HG03460 (cell line): ENCODE measurements around the gene EFNA5.

Experiments used
- ATAC-seq: cut with Tn5 transposase; IDR thresholded peaks from one replicate; pipeline ENCODE4 v1.9.1; 2021; ENCODE audit not compliant: unreplicated experiment

The EFNA5 gene

DNA sequence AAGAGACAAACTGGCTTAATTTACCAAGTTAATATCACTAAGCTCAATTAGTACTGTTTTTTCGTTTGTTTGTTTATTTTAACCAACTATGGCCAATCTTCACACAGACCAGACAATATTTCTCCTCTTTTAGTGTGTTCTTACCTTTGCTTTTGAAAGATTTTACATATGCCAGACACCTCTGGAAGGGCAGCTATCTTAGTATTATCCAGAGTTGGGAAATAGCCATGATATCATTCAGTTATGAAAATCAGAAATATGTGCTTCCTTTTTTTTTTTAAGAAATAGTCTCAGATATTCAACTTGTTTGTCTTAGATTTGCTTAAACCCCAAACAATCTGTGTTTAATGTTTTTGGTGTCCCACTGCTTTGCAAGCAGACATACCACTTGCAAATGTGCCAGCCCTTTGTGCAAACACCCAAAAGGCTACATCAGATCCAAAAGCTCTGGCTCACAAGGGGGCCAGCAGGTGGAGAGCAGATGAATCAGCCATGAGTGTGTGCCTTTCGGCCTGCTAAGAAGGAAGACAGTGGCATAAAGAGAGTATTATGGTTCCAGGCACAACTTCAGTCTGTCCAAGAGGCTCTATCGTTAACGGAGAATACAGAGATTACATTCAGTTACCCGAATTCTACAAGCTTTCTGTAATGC is 147.6 kb downstream of the EFNA5 start:
- no peak for ATAC-seq

GRCh38 chr5:107522456-107522855 is 148.3 kb downstream of the EFNA5 start:
- no peak for ATAC-seq

GRCh38 chr5:107519900-107520354 is 150.8 kb downstream of the EFNA5 start:
- no peak for ATAC-seq

GRCh38 chr5:107518616-107519015 is 152.1 kb downstream of the EFNA5 start:
- ATAC-seq = no peak

DNA sequence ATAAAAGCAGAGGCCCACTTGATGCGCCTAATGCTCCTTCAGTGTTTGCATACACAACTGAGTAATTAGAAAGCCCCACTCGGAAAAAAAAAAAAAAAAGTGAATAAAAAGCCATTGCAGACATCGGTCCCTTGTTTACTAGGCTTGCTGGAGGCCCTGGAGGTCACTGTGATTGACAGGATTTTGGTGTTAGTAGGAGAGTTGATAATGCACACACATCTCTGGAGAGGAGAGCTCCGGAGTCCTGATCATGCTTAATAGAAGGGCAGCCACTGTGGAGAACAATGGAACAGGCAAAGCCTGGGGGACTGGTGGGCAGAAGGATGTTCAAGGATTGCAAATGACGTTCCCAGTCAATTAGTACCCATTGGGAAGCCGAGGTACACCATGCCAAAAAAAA is 152.5 kb downstream of the EFNA5 start:
- ATAC-seq = no peak

DNA sequence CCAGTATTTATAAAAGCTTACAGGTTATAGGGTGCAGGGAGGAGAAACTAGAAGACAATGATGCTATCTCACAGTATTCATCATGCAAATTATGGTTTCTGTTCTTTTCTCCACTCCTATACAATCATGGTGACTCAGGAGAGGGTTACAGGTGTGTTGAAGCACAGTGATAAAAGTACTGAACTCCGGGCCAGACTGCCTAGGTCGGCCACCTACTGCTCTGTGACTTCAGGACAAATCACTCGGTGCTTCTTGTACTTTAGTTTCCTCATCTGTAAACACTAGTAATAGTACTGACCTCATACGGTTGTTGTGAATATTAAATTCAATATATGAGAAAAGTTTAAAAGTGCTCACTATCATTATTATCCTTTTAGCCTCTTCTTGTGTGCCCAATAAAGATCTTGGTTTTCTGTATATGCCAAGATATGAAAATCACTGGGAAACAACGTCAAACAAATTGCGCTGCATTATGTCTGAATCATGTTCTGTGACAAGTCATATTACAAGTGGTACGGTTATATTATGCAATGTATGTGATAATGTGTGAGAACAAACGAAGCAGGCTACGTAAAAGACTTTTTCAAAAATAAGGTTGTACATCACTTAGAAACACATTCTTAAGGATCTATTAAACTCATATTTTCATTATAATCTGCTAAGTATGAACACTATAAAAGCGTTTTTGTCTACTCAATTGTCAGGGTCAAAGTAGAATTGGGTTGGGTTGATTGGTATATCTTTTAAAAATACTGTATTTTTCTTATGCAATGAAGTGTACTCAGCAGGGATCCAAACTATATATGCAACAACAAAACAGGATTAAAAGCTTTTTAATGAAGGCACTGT is 153.3 kb downstream of the EFNA5 start:
- no peak for ATAC-seq

DNA sequence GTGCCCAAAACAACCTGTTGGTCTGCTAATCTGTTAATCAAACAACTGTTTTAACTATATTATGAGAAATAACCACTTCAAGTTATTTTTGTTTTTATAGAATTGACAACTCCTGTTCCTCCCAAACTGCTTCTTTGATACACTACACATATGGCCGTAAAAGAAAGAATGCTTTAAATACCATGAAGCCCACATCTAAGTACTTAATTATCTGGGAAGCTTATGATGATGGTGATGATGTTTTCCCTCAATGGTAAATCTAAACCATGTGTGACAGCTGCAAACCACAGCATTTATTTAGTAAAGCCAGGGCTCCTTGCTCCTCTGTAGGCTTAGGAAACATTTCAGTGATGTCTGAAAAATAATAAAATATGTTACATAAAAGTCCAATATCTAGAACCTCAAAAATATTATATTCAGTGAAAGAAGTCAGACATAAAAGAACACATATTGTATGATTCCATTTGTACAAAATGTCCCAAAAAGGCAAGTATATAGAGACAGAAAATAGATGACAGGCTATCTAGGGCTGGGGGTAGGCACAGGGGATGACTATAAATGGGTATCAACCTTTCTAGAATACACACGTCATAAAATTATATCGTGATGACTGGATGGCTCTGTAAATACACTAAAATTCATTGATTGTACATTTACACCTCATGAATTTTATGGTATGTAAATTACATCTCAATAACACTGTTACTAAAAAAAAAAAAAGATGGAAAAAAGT is 154.1 kb downstream of the EFNA5 start:
- ATAC-seq = no peak

GRCh38 chr5:107515521-107516080 is 155.1 kb downstream of the EFNA5 start:
- ATAC-seq = no peak

DNA sequence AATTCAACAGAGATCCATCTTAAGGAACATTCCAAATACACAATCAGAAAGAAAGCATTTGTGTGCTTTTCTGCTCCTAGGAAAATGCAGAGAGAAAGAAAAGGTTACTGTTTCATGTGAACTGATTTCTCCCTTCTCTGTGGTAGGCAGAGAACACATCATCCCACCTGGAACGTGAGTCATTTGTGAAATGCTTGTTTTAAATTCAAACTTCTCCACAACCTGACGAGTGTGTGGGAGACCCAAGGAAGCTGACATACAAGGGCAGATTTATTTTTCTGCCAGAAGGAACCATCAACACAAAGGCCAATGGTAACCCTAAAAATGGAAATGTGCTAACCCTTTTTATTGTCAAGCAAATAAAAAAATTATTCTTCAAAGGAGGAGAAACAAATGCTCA is 156.4 kb downstream of the EFNA5 start:
- ATAC-seq = no peak

DNA sequence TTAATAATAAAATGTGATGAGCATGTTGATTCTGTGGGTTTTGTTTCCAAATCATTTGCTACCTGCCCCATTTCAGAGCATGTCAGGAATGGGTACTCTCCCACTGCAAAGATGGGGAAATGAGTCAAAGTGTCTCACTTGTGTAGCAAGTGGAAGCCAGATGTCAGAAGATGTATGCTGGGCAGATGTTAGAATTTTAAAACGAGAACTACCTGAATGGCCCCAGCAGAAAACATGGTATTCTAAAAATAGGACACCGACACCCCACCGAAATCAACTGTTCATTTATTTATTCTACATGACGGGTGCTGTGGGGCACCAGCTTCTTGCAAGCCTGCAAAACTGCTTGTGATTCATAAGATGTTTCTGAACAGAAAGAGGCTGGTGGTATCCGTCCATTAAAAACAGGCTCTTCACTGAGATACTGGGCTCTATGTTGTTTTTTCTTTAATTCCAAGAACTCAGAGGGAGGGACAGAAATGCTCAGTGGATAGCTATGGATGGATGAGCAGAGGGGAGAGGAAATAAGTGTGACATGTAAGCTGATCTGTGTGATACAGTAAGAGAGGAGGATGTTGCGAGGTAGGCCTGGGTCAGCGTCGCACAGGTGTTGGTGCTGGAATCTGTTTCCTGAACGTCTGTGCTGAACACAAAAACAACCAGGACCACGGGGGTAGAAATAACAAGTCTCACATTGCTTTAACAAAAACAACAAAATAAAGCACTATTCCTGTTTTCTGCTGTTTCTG is 157.2 kb downstream of the EFNA5 start:
- ATAC-seq = no peak

DNA sequence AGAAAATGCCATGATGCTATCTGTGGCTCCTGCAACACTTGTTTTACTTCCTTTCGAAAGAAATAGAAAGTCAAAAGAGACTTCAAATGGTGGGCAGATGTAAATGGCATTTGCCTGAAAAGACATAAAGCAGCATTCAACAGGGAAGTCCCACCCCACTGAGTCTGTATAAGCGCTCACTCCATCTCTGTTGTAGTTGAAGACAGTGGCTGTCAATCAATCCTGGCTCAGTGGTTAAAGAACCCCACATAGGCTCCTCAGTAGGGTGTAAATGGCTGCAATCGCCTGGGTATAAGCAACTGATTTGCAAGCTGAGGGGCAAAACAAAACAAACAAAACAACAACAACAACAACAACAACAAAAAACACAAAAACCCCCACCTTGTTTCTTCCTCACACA is 158.7 kb downstream of the EFNA5 start:
- no peak for ATAC-seq

- ATAC-seq = no peak
These were observed 160.6 kb downstream of the EFNA5 start for GRCh38 chr5:107510125-107510524.

GRCh38 chr5:107508097-107508496 is 162.6 kb downstream of the EFNA5 start:
- ATAC-seq = no peak

GRCh38 chr5:107505763-107506534 is 164.8 kb downstream of the EFNA5 start:
- ATAC-seq = no peak

DNA sequence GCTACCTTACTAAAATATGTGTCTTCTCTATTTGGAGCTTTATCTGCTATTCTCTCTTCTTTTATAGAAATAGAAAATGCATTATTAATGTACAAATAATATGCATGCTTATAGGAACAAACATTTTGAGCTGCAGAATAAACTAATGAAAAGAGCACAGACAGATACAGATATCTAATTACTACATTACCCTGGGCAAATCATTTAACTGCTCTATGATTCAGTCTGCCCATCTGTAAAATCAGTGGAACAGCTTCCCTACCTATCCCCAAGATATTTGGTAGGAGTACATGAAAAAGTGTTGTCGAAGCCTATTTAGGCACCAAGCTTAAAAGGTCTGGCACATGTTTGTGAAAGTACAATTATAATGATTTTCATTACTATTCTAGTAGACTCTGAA is 166.3 kb downstream of the EFNA5 start:
- ATAC-seq = no peak

GRCh38 chr5:107502676-107503060 is 168.1 kb downstream of the EFNA5 start:
- no peak for ATAC-seq

- ATAC-seq = no peak
These were observed 168.6 kb downstream of the EFNA5 start for GRCh38 chr5:107501965-107502675.

GRCh38 chr5:107500840-107501239 is 169.9 kb downstream of the EFNA5 start:
- ATAC-seq = no peak

DNA sequence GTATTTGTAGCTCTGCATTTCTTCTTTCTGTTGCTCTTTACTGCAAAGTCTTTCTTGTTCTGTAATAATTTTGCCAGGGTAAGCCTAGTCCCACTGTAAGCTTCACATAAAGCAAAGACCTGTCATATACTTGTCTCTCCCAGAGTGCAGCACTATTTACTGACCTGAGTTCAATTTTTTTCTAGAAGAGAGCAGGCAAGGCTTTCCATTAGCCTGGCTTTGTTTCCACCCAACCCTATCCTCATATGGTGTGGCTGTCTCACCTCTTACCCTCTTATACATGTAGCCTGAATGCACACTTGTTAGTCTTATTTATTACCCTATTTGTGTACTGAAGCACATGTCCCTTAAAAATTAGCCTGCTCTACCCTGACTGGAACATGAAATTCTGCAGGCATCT is 170.4 kb downstream of the EFNA5 start:
- ATAC-seq = no peak
